Activated CD4-positive, alpha-beta T cell treated with anti-CD3 and anti-CD28 coated beads for 48 hours (primary cell): ENCODE measurements around the gene FSTL4.

ENCODE experiments used
- DNase-seq: peaks from one replicate; pipeline ENCODE4 v3.0.0-alpha.2; 2020

FSTL4 gene

GRCh38 chr5:133250527-133250926 lies 361.8 kb downstream of the FSTL4 start:
- DNase-seq, result no peak

- DNase-seq, result no peak
Measured at GRCh38 chr5:133249593-133249992, 362.7 kb downstream of the FSTL4 start.

GRCh38 chr5:133247881-133248624 lies 364.3 kb downstream of the FSTL4 start:
- DNase-seq, result no peak

GRCh38 chr5:133247151-133247709 lies 365.1 kb downstream of the FSTL4 start:
- DNase-seq, result no peak

GRCh38 chr5:133246376-133247150 lies 365.8 kb downstream of the FSTL4 start:
- DNase-seq, result no peak

GRCh38 chr5:133246053-133246370 lies 366.3 kb downstream of the FSTL4 start:
- no peak for DNase-seq

- DNase-seq, result peak; percentile 75
Measured at GRCh38 chr5:133245191-133246052, 366.9 kb downstream of the FSTL4 start.

GRCh38 chr5:133244242-133244641 lies 368.1 kb downstream of the FSTL4 start:
- no peak for DNase-seq

- DNase-seq, result no peak
Measured at GRCh38 chr5:133243196-133243595, 369.1 kb downstream of the FSTL4 start.

GRCh38 chr5:133242221-133242835 lies 370.0 kb downstream of the FSTL4 start:
- DNase-seq, result no peak

GRCh38 chr5:133241179-133242092 lies 370.9 kb downstream of the FSTL4 start:
- no peak for DNase-seq

GRCh38 chr5:133240425-133241091 lies 371.8 kb downstream of the FSTL4 start:
- DNase-seq, result peak; percentile 72

GRCh38 chr5:133238426-133239205 lies 373.7 kb downstream of the FSTL4 start:
- DNase-seq, result no peak

GRCh38 chr5:133236976-133237375 lies 375.4 kb downstream of the FSTL4 start:
- no peak for DNase-seq

- no peak for DNase-seq
Measured at GRCh38 chr5:133236541-133236951, 375.8 kb downstream of the FSTL4 start.

GRCh38 chr5:133235696-133236426 lies 376.5 kb downstream of the FSTL4 start:
- no peak for DNase-seq

GRCh38 chr5:133234911-133235310 lies 377.4 kb downstream of the FSTL4 start:
- no peak for DNase-seq

- DNase-seq, result no peak
Measured at GRCh38 chr5:133234273-133234672, 378.1 kb downstream of the FSTL4 start.

- DNase-seq, result no peak
Measured at GRCh38 chr5:133233616-133234015, 378.7 kb downstream of the FSTL4 start.
